ENCODE data around the gene SMIM44.
"Not testable (repeated sequence)": the region's sequence is repeated elsewhere in the genome, so short reads cannot be mapped to it uniquely, and the experiment has no call there.

SMIM44 gene

DNA sequence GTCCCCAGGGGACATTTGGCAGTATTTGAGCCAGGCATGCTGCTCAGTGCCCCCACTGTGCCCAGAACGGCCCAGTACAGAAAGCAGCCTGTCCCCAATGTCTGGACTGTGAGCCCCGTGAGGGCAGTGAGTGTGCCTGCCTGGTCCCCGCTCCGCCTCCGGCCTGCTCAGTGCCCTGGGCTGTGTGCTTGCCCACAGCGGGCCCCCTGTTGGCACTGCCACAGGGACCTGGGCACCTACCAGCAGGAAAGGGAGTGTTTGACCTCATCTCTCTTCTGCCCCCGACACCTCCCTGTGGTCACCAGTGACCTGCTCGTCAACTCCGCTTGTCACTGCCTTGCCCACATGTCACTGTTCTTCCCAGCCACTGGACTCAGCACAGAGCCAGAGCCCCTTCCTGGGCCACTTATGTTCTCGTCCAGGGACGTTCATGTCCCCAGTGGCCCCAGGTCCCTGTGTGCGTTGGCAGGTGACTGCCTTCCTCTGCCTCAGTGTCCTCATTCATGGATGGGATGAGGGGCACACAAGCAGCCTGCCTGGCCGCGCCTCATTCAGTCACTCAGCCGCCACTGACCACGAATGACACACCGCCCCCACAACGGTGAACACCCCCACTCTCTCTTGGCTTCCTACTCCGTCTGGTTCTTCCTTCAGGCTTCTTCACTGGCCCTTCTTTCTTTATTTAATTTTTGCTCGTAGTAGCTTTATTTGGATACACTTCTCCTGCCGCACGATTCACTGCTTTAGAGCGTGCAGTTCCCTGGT lies 25.7 kb upstream of the SMIM44 start:
- Histone ChIP-seq H3K27me3 (ENCODE audit: low read length) (no peaks in the 10 kb centered on the region), H3K4me2 (ENCODE audit: low read depth, low read length, poor library complexity, severe bottlenecking) (no peak overlapping the region), H3K27ac (ENCODE audit: low read depth, low read length) (no peak overlapping the region), H3K4me3 (ENCODE audit: insufficient read depth, low read length, poor library complexity, severe bottlenecking) (no peak overlapping the region), H3K9me3 (ENCODE audit: insufficient read depth, low read length) (no peaks in the 10 kb centered on the region), H2AFZ (ENCODE audit: low read depth, low read length, severe bottlenecking) (no peak overlapping the region), H3K79me2 (ENCODE audit: insufficient read depth, low read length) (peaks cover 76% of the 10 kb centered on the region), H3K9ac (ENCODE audit: low read length) (no peak overlapping the region), H3K36me3 (ENCODE audit: low read length) (no peaks in the 10 kb centered on the region), H3K9me2 (replicated peaks; ENCODE audit: insufficient read depth, low read length) (no peaks in the 10 kb centered on the region), H4K20me1 (ENCODE audit: low read depth, low read length) (no peaks in the 10 kb centered on the region), H3F3A (ENCODE audit: insufficient read depth) (no peaks in the 10 kb centered on the region; the same call in 1 of the 2 replicates)
- no peak for TF ChIP-seq EZH2phosphoT487 (conservative IDR thresholded peaks at IDR 0.05; ENCODE audit: low read length)
- TF ChIP-seq CTCF (IDR thresholded peaks at IDR 0.05; ENCODE audit: insufficient read depth, low read length, poor library complexity, severe bottlenecking): no peak

DNA sequence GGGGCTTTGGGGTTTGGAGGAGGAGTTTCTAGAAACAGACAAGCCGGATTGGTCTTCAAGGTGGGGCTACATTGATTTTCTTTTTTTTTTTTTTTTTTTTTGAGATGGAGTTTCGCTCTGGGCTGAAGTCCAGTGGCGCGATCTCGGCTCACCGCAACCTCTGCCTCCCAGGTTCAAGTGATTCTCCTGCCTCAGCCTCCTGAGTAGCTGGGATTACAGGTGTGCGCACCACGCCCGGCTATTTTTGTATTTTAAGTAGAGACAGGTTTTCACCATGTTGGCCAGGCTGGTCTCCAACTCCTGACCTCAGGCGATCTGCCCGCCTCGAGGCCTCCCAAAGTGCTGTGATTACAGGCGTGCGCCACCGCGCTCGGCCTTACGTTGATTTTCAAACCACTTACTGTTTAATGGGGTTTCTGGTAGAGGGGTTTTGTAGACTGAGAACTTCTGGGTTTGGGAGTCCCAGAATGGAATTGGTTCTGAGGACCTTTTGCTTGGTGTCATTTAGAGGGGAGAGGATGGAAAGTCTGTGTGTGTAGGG lies 24.9 kb upstream of the SMIM44 start:
- not testable (repeated sequence) for H2AFZ ChIP-seq (ENCODE audit: low read depth, low read length, severe bottlenecking); H3K27me3 ChIP-seq (ENCODE audit: low read length); H3K4me3 ChIP-seq (ENCODE audit: insufficient read depth, low read length, poor library complexity, severe bottlenecking); H3K27ac ChIP-seq (ENCODE audit: low read depth, low read length); H3K9me2 ChIP-seq (replicated peaks; ENCODE audit: insufficient read depth, low read length); H3F3A ChIP-seq (ENCODE audit: insufficient read depth); H3K4me2 ChIP-seq (ENCODE audit: low read depth, low read length, poor library complexity, severe bottlenecking); H3K9ac ChIP-seq (ENCODE audit: low read length); H4K20me1 ChIP-seq (ENCODE audit: low read depth, low read length); H3K36me3 ChIP-seq (ENCODE audit: low read length); H3K9me3 ChIP-seq (ENCODE audit: insufficient read depth, low read length)
- peaks cover 69% of the 10 kb centered on the region for H3K79me2 ChIP-seq (ENCODE audit: insufficient read depth, low read length)

- Histone ChIP-seq H3K27me3 (ENCODE audit: low read length) (no peaks in the 10 kb centered on the region), H3K27ac (ENCODE audit: low read depth, low read length) (no peak overlapping the region), H3K9ac (ENCODE audit: low read length) (peak overlapping the region; percentile 99), H3K4me3 (ENCODE audit: insufficient read depth, low read length, poor library complexity, severe bottlenecking) (peak overlapping the region; percentile 99), H4K20me1 (ENCODE audit: low read depth, low read length) (no peaks in the 10 kb centered on the region), H3K4me2 (ENCODE audit: low read depth, low read length, poor library complexity, severe bottlenecking) (peak overlapping the region; percentile 61), H3K9me3 (ENCODE audit: insufficient read depth, low read length) (no peaks in the 10 kb centered on the region), H3F3A (ENCODE audit: insufficient read depth) (no peaks in the 10 kb centered on the region; the same call in 1 of the 2 replicates), H2AFZ (ENCODE audit: low read depth, low read length, severe bottlenecking) (no peak overlapping the region), H3K79me2 (ENCODE audit: insufficient read depth, low read length) (peaks cover 63% of the 10 kb centered on the region), H3K9me2 (replicated peaks; ENCODE audit: insufficient read depth, low read length) (no peaks in the 10 kb centered on the region), H3K36me3 (ENCODE audit: low read length) (no peaks in the 10 kb centered on the region)
- TF ChIP-seq CTCF (IDR thresholded peaks at IDR 0.05; ENCODE audit: insufficient read depth, low read length, poor library complexity, severe bottlenecking): no peak
- no peak for TF ChIP-seq EZH2phosphoT487 (conservative IDR thresholded peaks at IDR 0.05; ENCODE audit: low read length)
Measured at GRCh38 chr19:3507371-3508120, 24.3 kb upstream of the SMIM44 start.
